ENCODE results near the gene ABCC1.

ABCC1 gene

DNA sequence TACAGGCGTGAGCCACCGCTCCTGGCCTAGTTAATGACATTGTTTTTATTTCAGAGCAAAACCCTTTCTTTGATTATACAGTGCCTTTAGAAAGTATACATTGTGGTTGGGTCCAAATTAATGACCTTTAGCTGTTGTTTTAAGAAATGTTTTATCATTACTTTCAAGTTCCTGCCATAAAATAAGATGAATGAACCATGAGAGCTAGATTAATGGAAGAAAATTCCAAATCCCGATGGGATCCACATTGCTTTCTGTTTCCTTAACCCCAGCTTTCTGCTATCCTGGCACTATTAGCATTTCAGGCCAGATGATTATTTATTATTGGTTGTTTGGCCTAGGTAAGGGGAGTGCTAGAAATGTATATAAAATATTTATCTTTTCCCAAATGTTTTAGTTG lies 131.7 kb downstream of the ABCC1 start:
- DNase-seq (ENCODE audit: extremely low spot score) = no peak
- CTCF ChIA-PET = interaction anchor here (1.3 kb wide), 1 partner anchor 18 kb away, joined by 3 read pairs; no protein-coding TSS in a partner anchor
- POLR2A ChIA-PET = no interaction called here
- TF ChIP-seq, protein P1, sequence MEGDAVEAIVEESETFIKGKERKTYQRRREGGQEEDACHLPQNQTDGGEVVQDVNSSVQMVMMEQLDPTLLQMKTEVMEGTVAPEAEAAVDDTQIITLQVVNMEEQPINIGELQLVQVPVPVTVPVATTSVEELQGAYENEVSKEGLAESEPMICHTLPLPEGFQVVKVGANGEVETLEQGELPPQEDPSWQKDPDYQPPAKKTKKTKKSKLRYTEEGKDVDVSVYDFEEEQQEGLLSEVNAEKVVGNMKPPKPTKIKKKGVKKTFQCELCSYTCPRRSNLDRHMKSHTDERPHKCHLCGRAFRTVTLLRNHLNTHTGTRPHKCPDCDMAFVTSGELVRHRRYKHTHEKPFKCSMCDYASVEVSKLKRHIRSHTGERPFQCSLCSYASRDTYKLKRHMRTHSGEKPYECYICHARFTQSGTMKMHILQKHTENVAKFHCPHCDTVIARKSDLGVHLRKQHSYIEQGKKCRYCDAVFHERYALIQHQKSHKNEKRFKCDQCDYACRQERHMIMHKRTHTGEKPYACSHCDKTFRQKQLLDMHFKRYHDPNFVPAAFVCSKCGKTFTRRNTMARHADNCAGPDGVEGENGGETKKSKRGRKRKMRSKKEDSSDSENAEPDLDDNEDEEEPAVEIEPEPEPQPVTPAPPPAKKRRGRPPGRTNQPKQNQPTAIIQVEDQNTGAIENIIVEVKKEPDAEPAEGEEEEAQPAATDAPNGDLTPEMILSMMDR (IDR thresholded peaks at IDR 0.05; ENCODE audit: control extremely low read depth, extremely low read depth, low read depth, missing control alignments) = no peak

DNA sequence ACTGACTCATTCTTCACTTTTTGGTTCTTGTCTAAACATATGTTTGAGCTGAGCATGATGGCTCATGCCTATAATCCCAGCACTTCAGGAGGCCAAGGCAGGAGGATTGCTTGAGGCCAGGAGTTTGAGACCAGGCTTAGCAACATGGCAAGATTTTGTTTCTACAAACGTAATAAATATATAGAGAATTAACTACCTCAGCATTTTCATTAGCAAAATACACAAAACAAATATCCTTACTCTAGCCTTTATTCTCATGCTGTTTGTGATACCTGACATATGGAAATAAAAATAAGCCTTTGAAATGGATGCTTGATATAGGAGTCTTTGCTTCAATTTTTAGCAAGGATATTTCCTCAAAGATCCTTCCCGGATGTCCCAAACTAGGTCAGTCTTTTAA lies 132.8 kb downstream of the ABCC1 start:
- TF ChIP-seq, protein P1 (IDR thresholded peaks at IDR 0.05; ENCODE audit: control extremely low read depth, extremely low read depth, low read depth, missing control alignments) = no peak
- CTCF ChIA-PET = no interaction called here
- POLR2A ChIA-PET = no interaction called here
- DNase-seq (ENCODE audit: extremely low spot score) = no peak

DNA sequence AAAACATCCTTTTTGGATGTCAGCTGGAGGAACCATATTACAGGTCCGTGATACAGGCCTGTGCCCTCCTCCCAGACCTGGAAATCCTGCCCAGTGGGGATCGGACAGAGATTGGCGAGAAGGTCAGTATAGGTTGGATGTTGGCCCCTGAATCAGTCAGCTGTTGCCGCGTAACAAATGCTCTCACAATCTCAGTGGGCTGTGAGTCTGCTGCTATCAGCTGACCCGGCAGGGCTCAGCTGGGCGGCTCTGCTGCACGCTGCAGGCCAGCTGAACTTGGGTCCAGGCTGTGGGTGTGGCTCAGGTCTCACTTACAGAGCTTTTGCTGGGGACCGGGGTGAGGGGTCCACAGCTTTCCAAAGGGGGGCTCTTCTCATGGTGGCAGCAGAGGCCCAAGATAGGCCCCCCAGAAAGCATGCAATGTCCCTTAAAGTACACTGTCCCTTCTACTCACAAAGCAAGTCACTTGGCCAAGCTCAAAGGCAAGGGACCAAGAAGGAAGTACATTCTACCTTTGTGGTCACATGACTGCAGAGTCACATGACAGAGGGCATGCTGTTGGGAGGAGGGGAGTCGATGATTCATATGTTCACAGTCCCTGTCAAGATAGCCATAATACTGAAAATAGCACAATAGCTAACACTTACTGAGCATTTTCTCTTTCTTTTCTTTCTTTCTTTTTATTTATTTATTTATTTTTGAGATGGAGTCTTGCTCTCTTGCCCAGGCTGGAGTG lies 134.2 kb downstream of the ABCC1 start:
- ChIA-PET CTCF (interaction anchor here (1.4 kb wide), 1 partner anchor 9 kb away, joined by 4 read pairs; no protein-coding TSS in a partner anchor), POLR2A (no interaction called here)
- no peak for DNase-seq (ENCODE audit: extremely low spot score)
- TF ChIP-seq, protein P1 (IDR thresholded peaks at IDR 0.05; ENCODE audit: control extremely low read depth, extremely low read depth, low read depth, missing control alignments) = no peak

DNA sequence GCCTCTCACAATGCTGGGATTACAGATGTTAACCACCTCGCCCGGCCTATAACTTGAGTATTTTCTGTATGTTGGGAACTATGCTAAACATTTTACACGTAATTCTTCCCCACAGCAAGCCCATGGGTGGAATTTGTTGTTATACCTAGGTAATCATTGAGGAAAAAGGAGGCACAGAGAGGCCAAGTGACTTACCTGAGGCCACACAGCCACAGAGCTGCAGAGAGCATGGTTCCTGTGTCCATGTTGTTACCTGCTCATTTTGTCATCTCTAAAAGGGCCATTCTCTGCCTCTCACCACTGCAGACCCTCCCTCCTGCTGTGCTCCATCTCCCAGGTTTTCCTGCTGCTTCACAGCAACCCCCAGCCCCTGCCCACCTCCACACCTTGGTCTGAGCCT lies 135.5 kb downstream of the ABCC1 start:
- CTCF ChIA-PET = no interaction called here
- TF ChIP-seq, protein P1 (IDR thresholded peaks at IDR 0.05; ENCODE audit: control extremely low read depth, extremely low read depth, low read depth, missing control alignments) = no peak
- POLR2A ChIA-PET = no interaction called here
- DNase-seq (ENCODE audit: extremely low spot score) = no peak

DNA sequence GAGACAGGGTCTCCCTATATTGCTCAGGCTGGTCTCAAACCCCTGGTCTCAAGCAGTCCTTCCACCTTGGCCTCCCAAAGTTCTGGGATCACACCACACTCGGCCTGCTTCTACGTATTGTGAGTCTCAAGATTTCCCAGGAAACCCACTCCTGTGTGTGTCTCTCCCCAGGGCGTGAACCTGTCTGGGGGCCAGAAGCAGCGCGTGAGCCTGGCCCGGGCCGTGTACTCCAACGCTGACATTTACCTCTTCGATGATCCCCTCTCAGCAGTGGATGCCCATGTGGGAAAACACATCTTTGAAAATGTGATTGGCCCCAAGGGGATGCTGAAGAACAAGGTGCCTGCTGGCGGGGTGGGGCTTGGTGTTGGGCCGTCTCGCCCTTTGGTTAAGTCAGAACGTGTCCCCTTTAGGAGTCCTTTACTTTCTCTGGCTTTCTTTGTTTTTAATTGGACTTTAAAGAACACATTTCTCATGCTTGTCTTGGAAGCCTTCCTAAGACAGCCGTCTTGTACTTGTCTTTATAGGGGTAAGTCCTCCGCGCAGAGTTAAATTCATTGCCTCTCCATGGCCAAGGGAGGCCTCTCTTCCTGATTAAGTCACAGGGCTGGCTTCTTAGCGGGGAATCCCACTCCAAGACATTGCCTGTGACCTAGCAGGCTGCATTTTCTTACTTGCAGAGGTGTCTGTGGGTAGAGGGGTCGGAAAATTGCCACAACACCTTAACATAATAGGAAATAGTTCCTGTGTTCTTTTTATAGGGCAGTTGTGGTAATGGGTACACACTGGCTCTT lies 137.4 kb downstream of the ABCC1 start:
- TF ChIP-seq, protein P1 (IDR thresholded peaks at IDR 0.05; ENCODE audit: control extremely low read depth, extremely low read depth, low read depth, missing control alignments) = no peak
- CTCF ChIA-PET = no interaction called here
- DNase-seq (ENCODE audit: extremely low spot score) = no peak
- POLR2A ChIA-PET = no interaction called here

DNA sequence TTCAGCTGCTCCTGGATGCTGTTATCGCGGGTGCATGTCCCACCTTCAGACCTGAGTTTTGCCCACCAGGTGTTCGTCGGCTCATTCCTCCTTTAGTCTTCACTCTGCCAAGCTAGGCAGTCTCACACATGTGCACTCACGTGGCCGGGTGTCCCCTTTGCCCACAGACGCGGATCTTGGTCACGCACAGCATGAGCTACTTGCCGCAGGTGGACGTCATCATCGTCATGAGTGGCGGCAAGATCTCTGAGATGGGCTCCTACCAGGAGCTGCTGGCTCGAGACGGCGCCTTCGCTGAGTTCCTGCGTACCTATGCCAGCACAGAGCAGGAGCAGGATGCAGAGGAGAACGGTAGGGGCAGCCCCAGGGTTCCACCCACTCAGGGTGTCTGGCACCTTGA lies 140.8 kb downstream of the ABCC1 start:
- CTCF ChIA-PET = no interaction called here
- DNase-seq (ENCODE audit: extremely low spot score) = no peak
- POLR2A ChIA-PET = no interaction called here
- TF ChIP-seq, protein P1 (IDR thresholded peaks at IDR 0.05; ENCODE audit: control extremely low read depth, extremely low read depth, low read depth, missing control alignments) = no peak

All from GM10248 (cell line).